ENCODE measurements around the gene MGAT5B. TPM values are rescaled to one million over a fixed set of nuclear protein-coding genes. Genes with fewer than 3 reads are reported as not detected.

The MGAT5B gene
- total and polyA plus RNA-seq, 2 donors from 2014 or later: 0.56 to 2.3 TPM

DNA sequence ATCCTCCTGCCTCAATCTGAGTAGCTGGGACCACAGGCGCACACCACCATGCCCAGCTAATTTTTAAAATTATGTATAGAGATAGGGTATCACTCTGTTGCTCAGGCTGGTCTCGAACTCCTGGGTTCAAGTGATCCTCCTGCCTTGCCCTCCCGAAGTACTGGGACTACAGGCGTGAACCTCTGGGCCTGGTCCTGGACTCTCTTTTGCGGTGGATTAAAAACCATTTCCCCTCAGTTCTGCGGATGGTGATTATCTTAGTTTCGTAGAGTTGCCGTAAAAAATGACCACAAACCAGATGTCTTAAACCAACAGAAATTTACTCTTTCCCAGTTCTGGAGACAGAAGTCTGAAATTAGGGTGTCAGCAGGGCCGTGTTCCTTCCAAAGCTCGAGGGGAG, 28.8 kb downstream of the MGAT5B start:
- Histone ChIP-seq H3K36me3 (ENCODE audit: control insufficient read depth in 2 of 3, insufficient read depth in 3 of 3, low read length in 3 of 3) (no peaks in the 10 kb centered on the region), H3K4me3 (ENCODE audit: low read length in 3 of 3) (no peak overlapping the region), H3K9ac (ENCODE audit: low read length in 3 of 3) (no peak overlapping the region), H3K9me3 (ENCODE audit: control insufficient read depth in 2 of 3, insufficient read depth in 1 of 3, low read length in 3 of 3) (no peaks in the 10 kb centered on the region), H3K4me1 (ENCODE audit: control insufficient read depth in 2 of 3, insufficient read depth in 2 of 3, low read depth in 1 of 3, low read length in 3 of 3) (peaks cover 0 to 5% (median 0%) of the 10 kb centered on the region in 3 donors), H3K27me3 (ENCODE audit: control insufficient read depth, insufficient read depth, low read length) (no peaks in the 10 kb centered on the region), H3K27ac (ENCODE audit: low read depth in 2 of 2, low read length in 2 of 2) (no peak overlapping the region)
- no peak for FAIRE-seq
- DNase-seq: no peak
- TF ChIP-seq CTCF (IDR thresholded peaks at IDR 0.05; ENCODE audit: borderline replicate concordance, extremely low read depth, insufficient read depth): no peak
- intact Hi-C loops (cut with DNase I): no loop called here

GRCh38 chr17:76899414-76899813, 31.2 kb downstream of the MGAT5B start:
- intact Hi-C loops (cut with DNase I): no loop called here

DNA sequence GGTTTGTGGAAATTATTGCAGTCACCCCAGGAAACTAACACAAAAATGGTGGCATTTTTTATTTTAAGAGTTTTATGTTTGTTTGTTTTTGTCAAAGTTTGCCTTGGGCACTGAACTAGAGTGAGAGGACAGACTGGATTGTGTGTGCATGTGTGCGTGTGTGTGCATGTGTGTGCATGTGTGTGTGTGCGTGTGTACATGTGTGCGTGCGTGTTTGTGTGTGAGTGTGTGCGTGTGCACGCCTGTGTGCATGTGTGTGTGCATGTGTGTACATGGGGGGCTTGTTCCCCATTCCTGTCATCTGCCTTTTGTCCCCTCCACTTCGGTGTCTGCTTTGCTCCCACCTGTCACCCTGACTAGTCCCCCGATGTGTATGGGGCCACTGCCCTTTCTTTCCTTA, 32.5 kb downstream of the MGAT5B start:
- Histone ChIP-seq H3K4me1 (ENCODE audit: control insufficient read depth in 2 of 3, insufficient read depth in 2 of 3, low read depth in 1 of 3, low read length in 3 of 3) (peaks cover 0 to 5% (median 0%) of the 10 kb centered on the region in 3 donors), H3K9ac (ENCODE audit: low read length in 3 of 3) (no peak overlapping the region), H3K36me3 (ENCODE audit: control insufficient read depth in 2 of 3, insufficient read depth in 3 of 3, low read length in 3 of 3) (no peaks in the 10 kb centered on the region), H3K9me3 (ENCODE audit: control insufficient read depth in 2 of 3, insufficient read depth in 1 of 3, low read length in 3 of 3) (no peaks in the 10 kb centered on the region), H3K27ac (ENCODE audit: low read depth in 2 of 2, low read length in 2 of 2) (no peak overlapping the region), H3K27me3 (ENCODE audit: control insufficient read depth, insufficient read depth, low read length) (no peaks in the 10 kb centered on the region), H3K4me3 (ENCODE audit: low read length in 3 of 3) (no peak overlapping the region)
- no peak for TF ChIP-seq CTCF (IDR thresholded peaks at IDR 0.05; ENCODE audit: borderline replicate concordance, extremely low read depth, insufficient read depth)
- intact Hi-C loops (cut with DNase I): no loop called here
- FAIRE-seq (no peak), DNase-seq (no peak)

More at GRCh38 chr17:76899414-76899813, 31.2 kb downstream of the MGAT5B start:
- Histone ChIP-seq H3K9me3 (ENCODE audit: control insufficient read depth in 2 of 3, insufficient read depth in 1 of 3, low read length in 3 of 3) (no peaks in the 10 kb centered on the region), H3K36me3 (ENCODE audit: control insufficient read depth in 2 of 3, insufficient read depth in 3 of 3, low read length in 3 of 3) (no peaks in the 10 kb centered on the region), H3K27me3 (ENCODE audit: control insufficient read depth, insufficient read depth, low read length) (no peaks in the 10 kb centered on the region), H3K4me1 (ENCODE audit: control insufficient read depth in 2 of 3, insufficient read depth in 2 of 3, low read depth in 1 of 3, low read length in 3 of 3) (peaks cover 0 to 5% (median 0%) of the 10 kb centered on the region in 3 donors), H3K9ac (ENCODE audit: low read length in 3 of 3) (no peak overlapping the region), H3K4me3 (ENCODE audit: low read length in 3 of 3) (no peak overlapping the region), H3K27ac (ENCODE audit: low read depth in 2 of 2, low read length in 2 of 2) (no peak overlapping the region)
- DNase-seq: no peak
- no peak for FAIRE-seq
- TF ChIP-seq CTCF (IDR thresholded peaks at IDR 0.05; ENCODE audit: borderline replicate concordance, extremely low read depth, insufficient read depth): no peak
